Right forelimb (tissue), 1 donor: ENCODE data around the gene AMER3.
A peak's percentile ranks its signal among the peaks of the same experiment; 100 is the strongest.

Experiments
- DNase-seq: peaks from one replicate; pipeline ENCODE4 v3.0.0-alpha.2; 2018

The AMER3 gene

DNA sequence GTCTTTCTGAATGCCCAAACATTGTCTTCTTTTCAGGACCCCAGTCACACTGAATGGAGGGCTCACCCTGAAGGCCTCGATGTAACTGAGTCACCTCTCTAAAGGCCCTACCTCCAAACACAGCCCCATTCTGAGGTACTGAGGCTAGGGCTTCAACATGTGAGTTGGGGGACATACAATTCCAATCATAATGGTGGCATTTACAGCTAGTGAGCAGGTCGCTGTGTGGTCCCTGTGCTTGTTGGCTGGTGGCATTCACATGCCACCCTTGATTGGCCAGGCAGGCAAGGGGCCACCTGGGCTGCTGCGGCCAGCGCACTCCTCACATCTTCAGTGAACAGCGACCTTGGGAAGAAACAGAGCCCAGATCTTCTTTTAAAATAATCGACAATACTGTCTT lies 30.7 kb downstream of the AMER3 start:
- DNase-seq, result no peak

DNA sequence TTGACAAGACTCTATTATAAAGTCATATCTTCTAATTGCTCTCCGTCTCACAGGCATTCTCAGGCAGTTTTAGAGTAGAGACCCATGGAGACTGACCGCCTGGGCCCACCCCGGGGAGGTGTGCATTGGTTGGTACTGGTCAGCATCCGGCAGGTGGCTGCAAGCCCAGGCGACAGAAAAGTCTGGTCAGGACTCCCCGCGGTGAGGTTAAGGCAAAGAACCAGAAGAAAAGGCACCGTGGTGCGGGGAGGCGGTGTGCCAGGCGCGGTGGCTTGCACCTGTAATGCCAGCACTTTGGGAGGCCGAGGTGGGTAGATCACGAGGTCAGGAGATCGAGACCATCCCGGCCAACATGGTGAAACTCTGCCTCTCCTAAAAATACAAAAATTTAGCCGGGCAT lies 32.5 kb downstream of the AMER3 start:
- no peak for DNase-seq

DNA sequence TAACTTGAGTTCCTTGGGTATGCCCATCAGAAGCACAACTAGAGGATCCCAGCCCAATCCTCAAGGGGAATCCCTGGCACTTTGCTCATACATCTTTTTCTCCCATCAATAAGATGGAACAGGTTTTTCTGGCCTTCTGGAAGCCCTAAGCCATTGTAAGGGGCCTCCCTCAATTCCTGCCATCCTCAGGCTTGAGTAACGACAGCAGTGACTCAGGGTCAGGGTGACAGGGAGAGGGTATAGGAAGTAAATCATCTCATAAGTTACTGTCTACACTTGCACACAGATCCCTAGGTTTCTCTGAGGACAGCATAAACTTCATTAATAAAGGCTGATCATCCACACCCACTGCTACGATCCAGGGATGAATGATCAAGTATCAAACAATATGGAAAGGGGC lies 35.0 kb downstream of the AMER3 start:
- no peak for DNase-seq

DNA sequence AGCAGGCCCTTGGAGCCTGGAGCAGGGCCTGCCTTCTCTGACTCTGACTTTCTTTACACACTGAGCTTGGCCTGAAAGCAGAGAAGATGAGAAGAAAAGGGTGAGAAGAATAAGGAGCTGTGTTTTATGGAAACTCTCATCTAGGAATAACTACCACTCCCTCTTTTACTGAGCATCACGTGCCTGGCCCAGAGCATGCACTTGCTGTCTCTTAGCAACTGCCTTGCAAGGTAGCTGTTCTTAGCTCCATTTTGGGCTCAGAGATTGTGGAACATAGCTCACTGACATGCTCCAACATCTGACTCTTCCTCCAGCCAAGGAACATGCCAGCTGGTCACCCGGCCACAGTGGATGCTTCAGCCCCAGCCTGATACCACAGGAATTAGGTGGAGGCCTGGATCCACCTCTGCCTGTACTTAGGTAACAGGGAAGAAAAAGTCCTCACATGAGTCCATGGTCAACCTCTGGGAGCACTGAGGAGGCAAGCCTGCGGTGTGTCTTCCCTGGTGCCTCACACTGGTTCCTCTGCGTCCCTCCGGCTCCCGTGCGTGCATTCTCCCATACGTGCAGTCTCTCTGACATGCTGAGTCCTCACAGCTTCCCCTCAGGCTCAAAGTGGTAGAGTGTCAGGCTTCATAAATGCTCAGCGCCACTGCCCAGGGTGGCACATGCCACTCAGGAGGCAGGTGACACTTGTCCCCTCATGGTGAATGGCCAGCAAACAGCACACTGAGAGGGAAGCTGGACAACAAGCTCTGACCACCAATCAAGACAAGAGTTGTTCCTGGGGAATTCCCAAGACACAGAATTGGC lies 35.7 kb downstream of the AMER3 start:
- no peak for DNase-seq

GRCh38 chr2:130791617-130791939 lies 36.2 kb downstream of the AMER3 start:
- DNase-seq, result no peak

- no peak for DNase-seq
Measured at GRCh38 chr2:130795431-130795830, 40.1 kb downstream of the AMER3 start.

GRCh38 chr2:130796290-130796689 lies 41.0 kb downstream of the AMER3 start:
- DNase-seq, result no peak

GRCh38 chr2:130797493-130798435 lies 42.4 kb downstream of the AMER3 start:
- DNase-seq, result peak; percentile 94

DNA sequence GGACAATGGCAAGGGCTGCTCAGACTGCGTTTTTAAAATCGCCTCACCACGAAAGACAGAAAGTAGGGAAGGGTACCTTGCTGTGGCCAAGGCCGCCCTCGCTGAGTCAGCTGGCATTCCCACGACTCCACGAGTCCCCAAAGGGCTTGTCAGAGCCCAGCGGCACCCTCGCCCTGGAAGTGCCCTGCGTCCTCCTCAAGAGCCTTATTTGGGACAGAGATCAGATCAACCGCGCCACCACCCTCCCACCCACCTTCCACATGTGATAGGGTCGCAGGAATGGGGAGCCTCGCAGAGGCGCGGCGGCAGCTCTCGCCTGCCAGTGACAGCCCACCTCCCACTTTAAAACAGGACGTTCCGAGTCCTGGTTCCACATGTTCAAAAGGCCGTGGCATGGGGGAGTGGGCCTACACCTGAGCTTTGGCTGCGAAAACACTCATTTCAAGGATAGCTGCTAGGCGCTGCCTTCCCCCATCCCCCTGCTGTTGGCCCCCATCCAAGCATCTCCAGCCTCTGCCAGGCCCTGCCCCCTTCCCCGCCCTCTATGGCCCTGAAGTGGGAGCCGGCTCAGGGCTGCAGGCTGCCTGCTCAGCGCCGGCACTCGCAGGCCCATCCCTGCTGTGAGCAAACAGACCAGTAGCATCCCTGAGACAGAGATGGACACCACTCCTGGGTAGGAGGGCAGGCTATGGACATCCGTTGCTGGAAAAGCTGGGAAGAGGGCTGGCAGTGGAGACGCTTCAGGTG lies 43.3 kb downstream of the AMER3 start:
- DNase-seq, result peak; percentile 75

GRCh38 chr2:130799295-130799694 lies 44.0 kb downstream of the AMER3 start:
- no peak for DNase-seq

- DNase-seq, result no peak
Measured at GRCh38 chr2:130805613-130806012, 50.3 kb downstream of the AMER3 start.

GRCh38 chr2:130806370-130806769 lies 51.0 kb downstream of the AMER3 start:
- no peak for DNase-seq

GRCh38 chr2:130807659-130808385 lies 52.5 kb downstream of the AMER3 start:
- DNase-seq, result no peak

DNA sequence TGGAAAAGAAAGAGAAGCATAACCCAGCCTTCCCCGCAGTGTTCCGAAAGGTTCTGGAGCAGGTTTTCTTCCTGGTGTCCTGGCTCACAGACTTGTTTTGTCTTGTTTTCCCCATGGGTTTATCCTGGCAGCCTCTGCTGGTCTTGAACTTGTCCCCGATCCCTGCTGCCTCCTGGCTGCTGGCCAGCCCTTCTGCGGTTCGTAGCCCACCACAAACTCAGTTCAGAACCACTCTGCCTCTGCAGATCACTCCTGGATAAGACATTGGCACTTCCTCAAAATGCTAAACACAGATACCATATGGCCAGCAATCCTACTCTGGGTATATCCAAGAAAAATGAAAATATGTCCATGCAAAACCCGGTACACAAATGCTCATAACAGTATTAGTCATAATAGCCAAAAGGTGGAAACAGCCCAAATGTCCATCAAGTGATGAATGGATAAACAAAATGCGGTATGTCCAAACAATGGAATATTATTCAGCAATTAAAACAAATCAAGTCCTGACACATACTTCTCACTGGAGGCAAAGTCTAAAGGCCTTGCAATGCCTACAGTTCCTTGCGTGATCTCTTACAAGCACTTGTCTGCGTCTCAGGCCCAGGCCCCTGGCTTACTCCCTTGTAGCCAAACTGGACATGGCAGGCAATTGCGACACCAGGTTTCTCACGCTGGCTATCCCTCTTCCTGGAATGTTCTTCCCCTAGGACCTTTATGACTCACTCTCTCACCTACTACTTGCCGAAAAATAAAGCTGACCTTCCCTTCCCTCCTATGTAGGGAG lies 53.3 kb downstream of the AMER3 start:
- DNase-seq, result no peak

GRCh38 chr2:130810490-130810889 lies 55.1 kb downstream of the AMER3 start:
- no peak for DNase-seq

- DNase-seq, result no peak
Measured at GRCh38 chr2:130813722-130814121, 58.4 kb downstream of the AMER3 start.

- DNase-seq, result no peak
Measured at GRCh38 chr2:130814931-130815680, 59.8 kb downstream of the AMER3 start.
